AG04450 (cell line): ENCODE measurements around the gene NFKBIE. TPM values are rescaled to one million over a fixed set of nuclear protein-coding genes. Genes with fewer than 3 reads are reported as not detected.
A peak's percentile ranks its signal among the peaks of the same experiment; 100 is the strongest.

ENCODE experiments used
- CTCF ChIA-PET: fragments of 300-600, 350-600 bp; formaldehyde crosslinking; extraction: SDS; loops from one replicate; lab custom pipeline; 2022; ENCODE audit warnings: antibody characterized with exemption, inconsistent platforms; lab: Charles Lee
- POLR2A ChIA-PET: fragments of 350-600 bp; formaldehyde crosslinking; extraction: SDS; loops from one replicate; lab custom pipeline; 2021; ENCODE audit warnings: antibody characterized with exemption, inconsistent platforms; lab: Yijun Ruan, JAX
- DNase-seq: peaks from one replicate; pipeline ENCODE4 v3.0.0-alpha.2; 2011; ENCODE audit warnings: low read depth, low spot score
- H3K27ac ChIP-seq: one replicate; pipeline ENCODE4 v1.5.1; 2012; ENCODE audit warnings: low read depth, low read length, control low read depth
- H3K27me3 ChIP-seq: one replicate; pipeline ENCODE4 v1.6.0; 2012; ENCODE audit warnings: low read length; ENCODE audit not compliant: control insufficient read depth, insufficient read depth
- H3K4me3 ChIP-seq: 2 replicates; pipeline ENCODE4 v1.5.1; 2011; ENCODE audit warnings: mild to moderate bottlenecking, low read depth, low read length, control low read depth
- H3K9me3 ChIP-seq: 2 replicates; pipeline ENCODE4 v1.5.1; 2012; ENCODE audit warnings: low read length; ENCODE audit not compliant: control insufficient read depth, insufficient read depth
- polyA plus RNA-seq: library from polyadenylated mRNA; depleted of rRNA; stranded (reverse); fragments of >200 nt; gene quantifications from 2 replicates; pipeline ENCODE4 v1.2.3, GENCODE V29; 2011
- TF ChIP-seq, protein P1 (sequence below): IDR thresholded peaks from 2 replicates; pipeline ENCODE4 v1.5.1; 2011; ENCODE audit warnings: low read depth, low read length, control low read depth, inconsistent platforms

The NFKBIE gene
- polyA plus RNA-seq, 1 experiment = 13.7 TPM

DNA sequence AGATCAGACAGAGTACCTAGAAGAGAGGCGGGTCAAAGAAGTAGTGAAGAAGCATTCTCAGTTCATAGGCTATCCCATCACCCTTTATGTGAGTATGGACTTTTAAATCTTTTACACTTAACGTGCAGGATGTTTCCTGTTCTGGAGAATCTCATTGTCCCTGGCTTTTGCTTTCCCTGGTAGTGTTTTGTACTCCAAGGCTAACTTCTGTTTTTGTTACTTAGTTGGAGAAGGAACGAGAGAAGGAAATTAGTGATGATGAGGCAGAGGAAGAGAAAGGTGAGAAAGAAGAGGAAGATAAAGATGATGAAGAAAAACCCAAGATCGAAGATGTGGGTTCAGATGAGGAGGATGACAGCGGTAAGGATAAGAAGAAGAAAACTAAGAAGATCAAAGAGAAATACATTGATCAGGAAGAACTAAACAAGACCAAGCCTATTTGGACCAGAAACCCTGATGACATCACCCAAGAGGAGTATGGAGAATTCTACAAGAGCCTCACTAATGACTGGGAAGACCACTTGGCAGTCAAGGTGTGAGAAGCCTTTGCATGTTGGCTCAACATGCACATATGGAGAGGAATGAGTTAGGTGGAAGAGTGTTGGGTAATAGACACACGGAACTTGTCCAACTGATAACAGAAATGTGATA lies 15.2 kb downstream of the NFKBIE start:
- Histone ChIP-seq H3K9me3 (no peaks in the 10 kb centered on the region; the same call in 1 of the 2 replicates), H3K27me3 (no peaks in the 10 kb centered on the region), H3K4me3 (no peak overlapping the region), H3K27ac (no peak overlapping the region)
- DNase-seq = no peak
- ChIA-PET CTCF (interaction anchor here (1.3 to 1.5 kb wide), 2 partner anchors 12 to 16 kb away, joined by 3 to 4 read pairs; no protein-coding TSS in a partner anchor), POLR2A (interaction anchor here (0.7 kb wide), 1 partner anchor 29 kb away, joined by 4 read pairs; no protein-coding TSS in a partner anchor)
- TF ChIP-seq, protein P1, sequence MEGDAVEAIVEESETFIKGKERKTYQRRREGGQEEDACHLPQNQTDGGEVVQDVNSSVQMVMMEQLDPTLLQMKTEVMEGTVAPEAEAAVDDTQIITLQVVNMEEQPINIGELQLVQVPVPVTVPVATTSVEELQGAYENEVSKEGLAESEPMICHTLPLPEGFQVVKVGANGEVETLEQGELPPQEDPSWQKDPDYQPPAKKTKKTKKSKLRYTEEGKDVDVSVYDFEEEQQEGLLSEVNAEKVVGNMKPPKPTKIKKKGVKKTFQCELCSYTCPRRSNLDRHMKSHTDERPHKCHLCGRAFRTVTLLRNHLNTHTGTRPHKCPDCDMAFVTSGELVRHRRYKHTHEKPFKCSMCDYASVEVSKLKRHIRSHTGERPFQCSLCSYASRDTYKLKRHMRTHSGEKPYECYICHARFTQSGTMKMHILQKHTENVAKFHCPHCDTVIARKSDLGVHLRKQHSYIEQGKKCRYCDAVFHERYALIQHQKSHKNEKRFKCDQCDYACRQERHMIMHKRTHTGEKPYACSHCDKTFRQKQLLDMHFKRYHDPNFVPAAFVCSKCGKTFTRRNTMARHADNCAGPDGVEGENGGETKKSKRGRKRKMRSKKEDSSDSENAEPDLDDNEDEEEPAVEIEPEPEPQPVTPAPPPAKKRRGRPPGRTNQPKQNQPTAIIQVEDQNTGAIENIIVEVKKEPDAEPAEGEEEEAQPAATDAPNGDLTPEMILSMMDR = no peak

DNA sequence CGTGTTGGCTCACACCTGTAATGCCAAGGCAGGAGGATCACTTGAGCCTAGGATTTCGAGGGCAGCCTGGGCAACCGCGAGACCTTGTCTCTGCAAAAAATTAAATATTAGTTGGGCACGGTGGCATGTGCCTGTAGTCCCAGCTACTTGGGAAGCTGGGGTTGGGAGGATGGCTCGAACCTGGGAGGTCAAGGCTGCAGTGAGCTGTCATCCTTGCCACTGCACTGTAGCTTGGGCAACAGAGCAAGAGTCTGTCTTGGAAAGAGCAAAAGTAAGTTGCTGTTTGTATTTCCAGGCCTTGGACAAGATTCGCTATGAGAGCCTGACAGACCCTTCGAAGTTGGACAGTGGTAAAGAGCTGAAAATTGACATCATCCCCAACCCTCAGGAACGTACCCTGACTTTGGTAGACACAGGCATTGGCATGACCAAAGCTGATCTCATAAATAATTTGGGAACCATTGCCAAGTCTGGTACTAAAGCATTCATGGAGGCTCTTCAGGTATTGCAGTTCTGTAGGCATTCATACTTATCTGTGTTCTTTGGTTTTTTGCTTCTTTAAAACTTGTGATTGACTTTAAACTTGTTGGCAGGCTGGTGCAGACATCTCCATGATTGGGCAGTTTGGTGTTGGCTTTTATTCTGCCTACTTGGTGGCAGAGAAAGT lies 16.1 kb downstream of the NFKBIE start:
- H3K9me3 ChIP-seq = no peaks in the 10 kb centered on the region; the same call in 1 of the 2 replicates
- H3K27me3 ChIP-seq = no peaks in the 10 kb centered on the region
- TF ChIP-seq, protein P1 = no peak
- no peak overlapping the region for H3K27ac ChIP-seq
- peak overlapping the region; percentile 91 for H3K4me3 ChIP-seq
- ChIA-PET CTCF (interaction anchor here (0.6 to 1.5 kb wide), 3 partner anchors 11 to 75 kb away, joined by 3 to 5 read pairs (median 3); no protein-coding TSS in a partner anchor), POLR2A (interaction anchor here (4.0 kb wide), 1 partner anchor 7 kb away, joined by 107 read pairs; the partner anchor contains the start of gene SLC35B2)
- DNase-seq = no peak

DNA sequence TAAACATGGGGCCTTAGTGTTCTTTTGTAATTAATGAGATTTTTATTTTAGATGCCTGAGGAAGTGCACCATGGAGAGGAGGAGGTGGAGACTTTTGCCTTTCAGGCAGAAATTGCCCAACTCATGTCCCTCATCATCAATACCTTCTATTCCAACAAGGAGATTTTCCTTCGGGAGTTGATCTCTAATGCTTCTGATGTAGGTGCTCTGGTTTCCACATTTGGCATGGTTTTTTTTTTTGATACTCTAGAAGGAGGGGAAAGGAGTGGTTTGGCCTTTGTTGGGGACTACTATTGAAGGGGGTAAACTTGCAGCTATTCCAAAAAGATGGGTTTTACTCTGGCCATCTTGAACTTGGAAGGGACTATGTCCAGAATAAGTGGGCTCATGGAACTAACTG lies 16.8 kb downstream of the NFKBIE start:
- CTCF ChIA-PET = interaction anchor here (1.5 to 2.0 kb wide), 3 partner anchors 8 to 19 kb away, joined by 3 to 10 read pairs (median 5); partner anchors contain the start of gene SLC35B2
- POLR2A ChIA-PET = interaction anchor here (4.0 kb wide), 1 partner anchor 8 kb away, joined by 107 read pairs; the partner anchor contains the start of gene SLC35B2
- DNase-seq = no peak
- TF ChIP-seq, protein P1 = no peak
- Histone ChIP-seq H3K4me3 (peak overlapping the region; percentile 91), H3K9me3 (no peaks in the 10 kb centered on the region; the same call in 1 of the 2 replicates), H3K27ac (no peak overlapping the region), H3K27me3 (no peaks in the 10 kb centered on the region)

DNA sequence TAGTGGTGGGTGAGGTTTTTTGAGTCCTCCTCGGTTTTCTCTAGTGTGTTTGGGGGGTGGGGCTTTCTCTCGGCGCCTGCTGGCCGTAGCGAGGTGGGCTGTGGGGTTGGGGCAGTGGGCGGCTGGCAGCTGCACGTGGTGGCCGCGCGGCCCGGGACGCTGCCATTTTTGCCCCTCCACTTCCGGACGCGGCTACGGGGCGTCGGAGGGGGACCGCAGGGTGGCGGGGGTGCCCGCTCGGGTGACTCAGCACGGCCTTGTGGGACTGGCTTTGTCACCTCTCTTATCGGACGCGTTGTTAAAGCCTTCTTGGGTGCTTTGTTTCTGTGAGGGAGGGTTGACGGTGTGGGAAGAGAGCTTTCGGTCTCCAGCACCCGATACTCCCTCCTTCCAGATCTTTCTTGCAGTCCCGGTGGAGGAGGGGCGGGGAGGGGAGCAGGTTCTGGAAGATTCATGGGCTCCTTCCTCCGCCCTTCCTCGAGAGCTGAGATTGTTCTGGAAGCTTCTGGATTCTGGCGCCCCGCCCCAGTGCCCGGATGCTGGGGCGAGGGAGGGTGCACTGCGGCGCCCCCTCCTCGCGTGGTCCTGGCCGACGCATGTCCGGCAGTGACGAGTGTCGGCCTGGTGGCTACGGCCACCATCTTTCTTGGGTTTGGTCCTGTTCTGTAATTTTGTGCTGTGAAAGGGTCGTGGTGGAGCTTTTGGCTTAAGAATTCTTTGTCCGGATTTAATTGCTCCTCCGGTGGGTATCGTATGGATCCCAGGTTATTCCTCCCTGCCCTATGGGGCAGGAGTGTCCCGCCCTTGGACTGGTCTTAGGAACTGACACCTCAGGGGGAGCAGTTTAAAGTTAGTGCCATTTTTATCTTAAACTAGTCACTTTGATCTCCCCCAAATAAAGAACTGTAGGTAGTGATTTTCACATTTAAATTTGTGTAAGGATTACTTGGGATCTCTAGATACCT lies 17.7 kb downstream of the NFKBIE start:
- peak overlapping the region; percentile 91 for H3K4me3 ChIP-seq
- TF ChIP-seq, protein P1 = no peak
- ChIA-PET CTCF (interaction anchor here (0.8 to 4.8 kb wide), 6 partner anchors 9 to 75 kb away, joined by 3 to 30 read pairs (median 5); partner anchors contain the start of genes AARS2 and SLC35B2), POLR2A (interaction anchor here (0.6 to 4.0 kb wide), 19 partner anchors 9 to 672 kb away, joined by 3 to 107 read pairs (median 5); partner anchors contain the start of genes MYMX, POLH, SLC29A1 and SLC35B2)
- H3K9me3 ChIP-seq = no peaks in the 10 kb centered on the region; the same call in 1 of the 2 replicates
- no peaks in the 10 kb centered on the region for H3K27me3 ChIP-seq
- DNase-seq = no peak
- H3K27ac ChIP-seq = peak overlapping the region; percentile 77
